ENCODE results near the gene RANBP10. TPM values are rescaled to one million over a fixed set of nuclear protein-coding genes. Genes with fewer than 3 reads are reported as not detected.

The RANBP10 gene
- total and polyA plus RNA-seq, 3 donors from 2014 or later = 23.0 to 25.2 (median 23.5) TPM

DNA sequence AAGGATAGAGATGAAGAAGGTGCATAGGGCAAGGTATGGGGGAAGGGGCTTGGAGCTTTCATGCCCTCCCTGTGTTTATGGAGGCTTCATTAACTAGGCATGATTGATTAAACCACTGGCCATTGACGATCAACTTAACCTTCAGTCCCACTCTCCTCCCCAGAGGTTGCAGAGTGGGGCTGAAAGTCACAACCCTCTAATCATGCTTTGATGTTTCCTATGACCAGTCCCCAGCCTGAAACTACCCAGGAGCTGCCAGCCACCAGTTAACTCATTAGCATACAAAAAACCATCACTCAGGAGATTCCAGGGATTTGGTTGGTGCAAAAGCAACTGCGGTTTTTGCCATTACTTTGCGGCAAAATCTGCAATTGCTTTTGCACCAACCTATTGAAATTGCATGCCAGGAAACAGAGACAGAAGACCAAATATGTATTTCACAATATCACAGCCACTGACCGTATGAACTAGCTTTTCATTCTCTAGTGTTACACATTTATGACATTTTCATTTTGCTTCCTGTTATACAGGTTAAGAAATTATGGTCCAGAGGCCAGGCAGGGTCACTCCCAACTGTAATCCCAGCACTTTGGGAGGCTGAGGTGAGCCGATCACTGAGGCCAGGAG, 92.6 kb downstream of the RANBP10 start:
- no peaks in the 10 kb centered on the region for H3K36me3 ChIP-seq (ENCODE audit: low read depth, missing control alignments)
- no peak for DNase-seq
- H3K27me3 ChIP-seq = no peaks in the 10 kb centered on the region
- WGBS, 2 donors = 89% methylated on average over 5 of the region's 5 CpGs
- no peak for TF ChIP-seq POLR2A (IDR thresholded peaks at IDR 0.05)
- TF ChIP-seq, protein P1, sequence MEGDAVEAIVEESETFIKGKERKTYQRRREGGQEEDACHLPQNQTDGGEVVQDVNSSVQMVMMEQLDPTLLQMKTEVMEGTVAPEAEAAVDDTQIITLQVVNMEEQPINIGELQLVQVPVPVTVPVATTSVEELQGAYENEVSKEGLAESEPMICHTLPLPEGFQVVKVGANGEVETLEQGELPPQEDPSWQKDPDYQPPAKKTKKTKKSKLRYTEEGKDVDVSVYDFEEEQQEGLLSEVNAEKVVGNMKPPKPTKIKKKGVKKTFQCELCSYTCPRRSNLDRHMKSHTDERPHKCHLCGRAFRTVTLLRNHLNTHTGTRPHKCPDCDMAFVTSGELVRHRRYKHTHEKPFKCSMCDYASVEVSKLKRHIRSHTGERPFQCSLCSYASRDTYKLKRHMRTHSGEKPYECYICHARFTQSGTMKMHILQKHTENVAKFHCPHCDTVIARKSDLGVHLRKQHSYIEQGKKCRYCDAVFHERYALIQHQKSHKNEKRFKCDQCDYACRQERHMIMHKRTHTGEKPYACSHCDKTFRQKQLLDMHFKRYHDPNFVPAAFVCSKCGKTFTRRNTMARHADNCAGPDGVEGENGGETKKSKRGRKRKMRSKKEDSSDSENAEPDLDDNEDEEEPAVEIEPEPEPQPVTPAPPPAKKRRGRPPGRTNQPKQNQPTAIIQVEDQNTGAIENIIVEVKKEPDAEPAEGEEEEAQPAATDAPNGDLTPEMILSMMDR (IDR thresholded peaks at IDR 0.05) = no peak
- peaks cover 6% of the 10 kb centered on the region for H3K4me1 ChIP-seq
- no peak overlapping the region for H3K4me3 ChIP-seq
- no peaks in the 10 kb centered on the region for H3K9me3 ChIP-seq
- intact Hi-C loops (cut with DNase I; ENCODE audit: low total_unique reads) = no loop called here
- no peak overlapping the region for H3K27ac ChIP-seq

DNA sequence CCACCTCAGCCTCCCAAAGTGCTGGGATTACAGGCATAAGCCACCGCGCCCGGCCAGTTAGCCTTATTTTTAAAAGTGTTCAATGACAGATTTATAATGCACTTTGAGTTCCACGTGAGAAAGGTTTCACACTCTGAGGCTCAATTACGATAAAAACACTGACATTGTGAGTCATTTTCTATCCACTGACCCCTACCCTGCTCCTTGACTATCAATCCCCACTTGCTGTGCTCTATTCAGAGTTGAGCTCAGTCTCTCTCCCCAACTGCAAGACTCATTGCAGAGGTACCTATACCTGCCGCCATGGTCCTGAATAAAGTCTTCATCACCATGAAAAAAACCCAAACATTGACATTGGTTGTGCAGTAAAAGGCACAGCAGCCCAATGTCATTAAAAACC, 95.8 kb downstream of the RANBP10 start:
- no peak for DNase-seq
- no peak overlapping the region for H3K27ac ChIP-seq
- no peaks in the 10 kb centered on the region for H3K27me3 ChIP-seq
- intact Hi-C loops (cut with DNase I; ENCODE audit: low total_unique reads) = no loop called here
- H3K4me1 ChIP-seq = no peaks in the 10 kb centered on the region
- H3K36me3 ChIP-seq (ENCODE audit: low read depth, missing control alignments) = no peaks in the 10 kb centered on the region
- no peaks in the 10 kb centered on the region for H3K9me3 ChIP-seq
- H3K4me3 ChIP-seq = no peak overlapping the region
- WGBS, 2 donors = 92 to 96% methylated on average over 6 of the region's 6 CpGs
- TF ChIP-seq, protein P1 (IDR thresholded peaks at IDR 0.05) = no peak
- no peak for TF ChIP-seq POLR2A (IDR thresholded peaks at IDR 0.05)

- WGBS, 2 donors = 86 to 100% methylated on average over 1 of the region's 1 CpG
- Histone ChIP-seq H3K27me3 (no peaks in the 10 kb centered on the region), H3K4me1 (no peaks in the 10 kb centered on the region), H3K9me3 (no peaks in the 10 kb centered on the region), H3K36me3 (ENCODE audit: low read depth, missing control alignments) (no peaks in the 10 kb centered on the region), H3K4me3 (no peak overlapping the region), H3K27ac (no peak overlapping the region)
- intact Hi-C loops (cut with DNase I; ENCODE audit: low total_unique reads) = no loop called here
- DNase-seq = no peak
- TF ChIP-seq POLR2A (IDR thresholded peaks at IDR 0.05) = no peak
These were observed 97.3 kb downstream of the RANBP10 start for GRCh38 chr16:67709050-67709449.

- intact Hi-C loops (cut with DNase I; ENCODE audit: low total_unique reads) = no loop called here
These were observed 98.0 kb downstream of the RANBP10 start for GRCh38 chr16:67708368-67708771.

GRCh38 chr16:67707790-67708189, 98.6 kb downstream of the RANBP10 start:
- WGBS, 2 donors = 94 to 97% methylated on average over 5 of the region's 5 CpGs
- no peaks in the 10 kb centered on the region for H3K9me3 ChIP-seq
- H3K36me3 ChIP-seq (ENCODE audit: low read depth, missing control alignments) = no peaks in the 10 kb centered on the region
- H3K27me3 ChIP-seq = no peaks in the 10 kb centered on the region
- H3K27ac ChIP-seq = no peak overlapping the region
- TF ChIP-seq, protein P1 (IDR thresholded peaks at IDR 0.05) = no peak
- TF ChIP-seq POLR2A (IDR thresholded peaks at IDR 0.05) = no peak
- DNase-seq = no peak
- no peak overlapping the region for H3K4me3 ChIP-seq
- H3K4me1 ChIP-seq = no peaks in the 10 kb centered on the region
- intact Hi-C loops (cut with DNase I; ENCODE audit: low total_unique reads) = no loop called here

More at GRCh38 chr16:67708368-67708771, 98.0 kb downstream of the RANBP10 start:
- DNase-seq = no peak
- Histone ChIP-seq H3K9me3 (no peaks in the 10 kb centered on the region), H3K4me1 (no peaks in the 10 kb centered on the region), H3K27me3 (no peaks in the 10 kb centered on the region), H3K36me3 (ENCODE audit: low read depth, missing control alignments) (no peaks in the 10 kb centered on the region), H3K4me3 (no peak overlapping the region), H3K27ac (no peak overlapping the region)
- 81 to 86% methylated on average over 2 of the region's 2 CpGs for WGBS, 2 donors
- no peak for TF ChIP-seq POLR2A (IDR thresholded peaks at IDR 0.05)
- TF ChIP-seq, protein P1 (IDR thresholded peaks at IDR 0.05) = no peak

Measured in testis (tissue), 3 donors.